CD14-positive monocyte (primary cell): ENCODE results near the gene MED12L. TPM values are rescaled to one million over a fixed set of nuclear protein-coding genes. Genes with fewer than 3 reads are reported as not detected.

ENCODE experiments used
- DNase-seq, 3 donors: peaks; one replicate each; pipeline ENCODE4 v3.0.0-alpha.2; 2011 to 2022
- H2AFZ ChIP-seq: 2 replicates; pipeline ENCODE4 v1.6.0; 2012; ENCODE audit warnings: mild to moderate bottlenecking, low read depth, low read length, inconsistent platforms; ENCODE audit not compliant: insufficient read depth, poor library complexity, severe bottlenecking
- H3K27ac ChIP-seq, 2 donors: 1 replicate in 1 of 2; 2 replicates in 1 of 2; pipeline ENCODE4 v1.5.1; 2012 to 2013; ENCODE audit warnings: low read length in 2 of 2, control low read depth in 1 of 2, inconsistent platforms in 1 of 2, low read depth in 1 of 2, mild to moderate bottlenecking in 1 of 2
- H3K27me3 ChIP-seq, 2 donors: one replicate each; pipeline versions ENCODE4 v1.6.0 to v1.6.1; 2011 to 2013; ENCODE audit warnings: low read length in 2 of 2; ENCODE audit not compliant: control insufficient read depth in 2 of 2, insufficient read depth in 2 of 2
- H3K36me3 ChIP-seq, 2 donors: replicated peaks in 1 of 2; 1 replicate in 1 of 2; 2 replicates in 1 of 2; pipeline versions ENCODE4 v1.5.1 to v1.6.1; 2012 to 2013; ENCODE audit warnings: low read length in 2 of 2, control low read depth in 1 of 2, inconsistent platforms in 1 of 2, mild to moderate bottlenecking in 1 of 2; ENCODE audit not compliant: insufficient read depth in 2 of 2, control insufficient read depth in 1 of 2
- H3K4me1 ChIP-seq, 2 donors: 1 replicate in 1 of 2; 2 replicates in 1 of 2; pipeline versions ENCODE4 v1.5.1 to v1.6.1; 2012 to 2013; ENCODE audit warnings: low read length in 2 of 2, control low read depth in 1 of 2, inconsistent platforms in 1 of 2, mild to moderate bottlenecking in 1 of 2, moderate library complexity in 1 of 2; ENCODE audit not compliant: insufficient read depth in 2 of 2, control insufficient read depth in 1 of 2
- H3K4me2 ChIP-seq: replicated peaks from 2 replicates; pipeline ENCODE3; 2012; ENCODE audit warnings: low read length, moderate library complexity, mild to moderate bottlenecking; ENCODE audit not compliant: poor library complexity, severe bottlenecking; ENCODE audit errors: extremely low read depth
- H3K4me3 ChIP-seq, 3 experiments: fragments of 200-600 bp in 1 of 3; sonication (generic) in 1 of 3; replicated peaks in 1 of 3; 1 replicate in 2 of 3; 2 replicates in 1 of 3; pipeline ENCODE4 v1.5.1; 2011 to 2013; ENCODE audit warnings: low read length in 3 of 3, mild to moderate bottlenecking in 3 of 3, control low read depth in 2 of 3, low read depth in 2 of 3, inconsistent platforms in 1 of 3, moderate library complexity in 1 of 3
- H3K79me2 ChIP-seq: 2 replicates; pipeline ENCODE4 v1.6.0; 2012; ENCODE audit warnings: mild to moderate bottlenecking, control low read depth, inconsistent platforms, low read length, moderate library complexity; ENCODE audit not compliant: insufficient read depth
- H3K9ac ChIP-seq: 2 replicates; pipeline ENCODE4 v1.6.0; 2017; ENCODE audit warnings: low read length, mild to moderate bottlenecking; ENCODE audit not compliant: insufficient read depth, poor library complexity, severe bottlenecking
- H3K9me3 ChIP-seq, 2 donors: replicated peaks in 1 of 2; 1 replicate in 1 of 2; 2 replicates in 1 of 2; pipeline versions ENCODE4 v1.5.1 to v1.6.1; 2012 to 2013; ENCODE audit warnings: low read length in 2 of 2, control low read depth in 1 of 2; ENCODE audit not compliant: control insufficient read depth in 1 of 2, insufficient read depth in 1 of 2
- H4K20me1 ChIP-seq: 2 replicates; pipeline ENCODE4 v1.6.0; 2012; ENCODE audit warnings: mild to moderate bottlenecking, low read length, control low read depth, moderate library complexity; ENCODE audit not compliant: insufficient read depth
- H3K27ac Mint-ChIP-seq, 7 donors: one replicate each; pipeline ENCODE4 v1.8.0; 2020; ENCODE audit warnings: mild to moderate bottlenecking in 7 of 7, mixed read lengths in 7 of 7, moderate library complexity in 6 of 7, inconsistent platforms in 2 of 7
- H3K27me3 Mint-ChIP-seq, 3 donors: one replicate each; pipeline ENCODE4 v1.8.0; 2021 to 2022; ENCODE audit warnings: low read depth in 3 of 3, mild to moderate bottlenecking in 3 of 3, mixed read lengths in 3 of 3, moderate library complexity in 3 of 3, inconsistent platforms in 1 of 3
- H3K36me3 Mint-ChIP-seq, 2 donors: one replicate each; pipeline ENCODE4 v1.8.0; 2020; ENCODE audit warnings: mixed read lengths in 2 of 2, inconsistent platforms in 1 of 2, mild to moderate bottlenecking in 1 of 2
- H3K4me1 Mint-ChIP-seq: one replicate; pipeline ENCODE4 v1.8.0; 2020; ENCODE audit warnings: mild to moderate bottlenecking, mixed read lengths
- H3K4me3 Mint-ChIP-seq, 2 donors: one replicate each; pipeline ENCODE4 v1.8.0; 2020; ENCODE audit warnings: mild to moderate bottlenecking in 2 of 2, mixed read lengths in 2 of 2, moderate library complexity in 1 of 2
- H3K9me3 Mint-ChIP-seq, 7 donors: one replicate each; pipeline ENCODE4 v1.8.0; 2020 to 2022; ENCODE audit warnings: mixed read lengths in 7 of 7, mild to moderate bottlenecking in 6 of 7, moderate library complexity in 6 of 7, inconsistent platforms in 2 of 7
- WGBS: methylation state at CpG from one replicate; pipeline ENCODE4 v1.1.5; 2013; ENCODE audit warnings: missing lambda C conversion rate; ENCODE audit not compliant: insufficient coverage; 5-methylcytosine and 5-hydroxymethylcytosine counted together
- intact Hi-C, 2 donors: fragments of 100-400 bp; cut with micrococcal nuclease; formaldehyde crosslinking; loops; one replicate each; pipeline versions ENCODE4 v1.15.0 to v1.15.1; 2023
- polyA plus RNA-seq, 3 donors: library from polyadenylated mRNA; depleted of rRNA in 1 of 3; unstranded in 2 of 3; stranded (reverse) in 1 of 3; fragments of 300-500 nt in 2 of 3; fragments of >200 nt in 1 of 3; fragmentation: Illumina TruSeq in 2 of 3; gene quantifications; 1 replicate in 2 of 3; 2 replicates in 1 of 3; pipeline ENCODE4 v1.2.3, GENCODE V29; 2012 to 2021
- TF ChIP-seq, protein P1 (sequence below): fragments of 200-600 bp; IDR thresholded peaks from one replicate; pipeline ENCODE4 v1.8.0; 2022; ENCODE audit warnings: antibody characterized with exemption, mild to moderate bottlenecking

MED12L gene
- polyA plus RNA-seq, 3 donors: 0.12 to 0.29 TPM; not detected in 1

DNA sequence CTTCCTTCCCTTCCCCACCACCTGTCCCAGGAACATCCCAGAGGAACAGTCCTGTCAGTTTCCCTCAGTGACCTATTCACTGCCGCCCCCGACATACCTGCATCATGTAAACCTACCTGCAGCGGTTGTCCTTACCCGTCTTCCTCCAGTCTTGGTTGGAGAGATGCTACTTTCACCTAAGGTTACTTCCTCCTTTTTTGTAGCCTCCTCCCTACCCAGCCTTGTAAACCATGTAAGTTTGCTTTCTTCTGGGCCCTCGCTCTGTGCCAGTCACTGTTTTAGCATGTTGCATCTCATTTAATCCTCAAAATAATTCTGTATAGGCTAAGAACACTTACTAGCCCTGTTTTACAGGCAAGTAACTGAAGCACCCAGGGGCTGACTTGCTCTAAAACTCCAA lies 59.3 kb downstream of the MED12L start:
- Histone ChIP-seq H3K4me3 (no peak overlapping the region), H3K9me3 (no peaks in the 10 kb centered on the region), H4K20me1 (no peaks in the 10 kb centered on the region), H3K9ac (no peak overlapping the region), H3K79me2 (no peaks in the 10 kb centered on the region), H3K36me3 (no peaks in the 10 kb centered on the region), H3K4me1 (peaks cover 12 to 14% of the 10 kb centered on the region in 2 donors), H3K4me2 (no peak overlapping the region), H3K27me3 (no peaks in the 10 kb centered on the region), H3K27ac (no peak overlapping the region), H2AFZ (no peak overlapping the region)
- 84% methylated on average over 5 of the region's 5 CpGs for WGBS
- Mint-ChIP-seq H3K27ac (peak overlapping the region in 1 of 7 donors; percentile 70), H3K4me1 (no peaks in the 10 kb centered on the region), H3K4me3 (peak overlapping the region in 1 of 2 donors; percentile 42), H3K9me3 (no peaks in the 10 kb centered on the region), H3K36me3 (no peaks in the 10 kb centered on the region), H3K27me3 (peaks cover 0 to 4% (median 4%) of the 10 kb centered on the region in 3 donors)
- no peak for DNase-seq
- intact Hi-C loops: loop anchor here (5.0 to 10.0 kb wide), 4 partner anchors 270 to 420 kb away; no protein-coding TSS in a partner anchor
- TF ChIP-seq, protein P1, sequence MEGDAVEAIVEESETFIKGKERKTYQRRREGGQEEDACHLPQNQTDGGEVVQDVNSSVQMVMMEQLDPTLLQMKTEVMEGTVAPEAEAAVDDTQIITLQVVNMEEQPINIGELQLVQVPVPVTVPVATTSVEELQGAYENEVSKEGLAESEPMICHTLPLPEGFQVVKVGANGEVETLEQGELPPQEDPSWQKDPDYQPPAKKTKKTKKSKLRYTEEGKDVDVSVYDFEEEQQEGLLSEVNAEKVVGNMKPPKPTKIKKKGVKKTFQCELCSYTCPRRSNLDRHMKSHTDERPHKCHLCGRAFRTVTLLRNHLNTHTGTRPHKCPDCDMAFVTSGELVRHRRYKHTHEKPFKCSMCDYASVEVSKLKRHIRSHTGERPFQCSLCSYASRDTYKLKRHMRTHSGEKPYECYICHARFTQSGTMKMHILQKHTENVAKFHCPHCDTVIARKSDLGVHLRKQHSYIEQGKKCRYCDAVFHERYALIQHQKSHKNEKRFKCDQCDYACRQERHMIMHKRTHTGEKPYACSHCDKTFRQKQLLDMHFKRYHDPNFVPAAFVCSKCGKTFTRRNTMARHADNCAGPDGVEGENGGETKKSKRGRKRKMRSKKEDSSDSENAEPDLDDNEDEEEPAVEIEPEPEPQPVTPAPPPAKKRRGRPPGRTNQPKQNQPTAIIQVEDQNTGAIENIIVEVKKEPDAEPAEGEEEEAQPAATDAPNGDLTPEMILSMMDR: no peak

- Mint-ChIP-seq H3K27ac (no peak overlapping the region), H3K36me3 (no peaks in the 10 kb centered on the region), H3K4me1 (no peaks in the 10 kb centered on the region), H3K4me3 (no peak overlapping the region), H3K9me3 (no peaks in the 10 kb centered on the region), H3K27me3 (peaks cover 0 to 4% (median 4%) of the 10 kb centered on the region in 3 donors)
- peak overlapping the region; percentile 52 for H2AFZ ChIP-seq
- peak overlapping the region; percentile 46 for H3K4me2 ChIP-seq
- H3K36me3 ChIP-seq: no peaks in the 10 kb centered on the region
- no peak overlapping the region for H3K27ac ChIP-seq
- no peaks in the 10 kb centered on the region for H4K20me1 ChIP-seq
- peak overlapping the region in 1 of 3 experiments; percentile 43 for H3K4me3 ChIP-seq
- TF ChIP-seq, protein P1: no peak
- H3K79me2 ChIP-seq: no peaks in the 10 kb centered on the region
- WGBS: 62% methylated on average over 3 of the region's 6 CpGs
- no peaks in the 10 kb centered on the region for H3K9me3 ChIP-seq
- no peak for DNase-seq
- no peak overlapping the region for H3K9ac ChIP-seq
- no peaks in the 10 kb centered on the region for H3K27me3 ChIP-seq
- H3K4me1 ChIP-seq: peaks cover 12 to 14% of the 10 kb centered on the region in 2 donors
- intact Hi-C loops: loop anchor here (5.0 to 10.0 kb wide), 4 partner anchors 271 to 421 kb away; no protein-coding TSS in a partner anchor
Measured at GRCh38 chr3:151145713-151146070, 60.2 kb downstream of the MED12L start.
